ENCODE data around the gene RRP8. TPM values are rescaled to one million over a fixed set of nuclear protein-coding genes. Genes with fewer than 3 reads are reported as not detected.
A peak's percentile ranks its signal among the peaks of the same experiment; 100 is the strongest.

RRP8 gene
- total and polyA plus RNA-seq, 2 experiments from 2014 or later, result 27.3 to 32.6 TPM

GRCh38 chr11:6648501-6648900 lies 45.1 kb upstream of the RRP8 start:
- no peaks in the 10 kb centered on the region for H3K27me3 ChIP-seq
- no peak overlapping the region for H3K4me3 ChIP-seq
- H3K9me3 ChIP-seq (ENCODE audit: low read depth), result no peaks in the 10 kb centered on the region
- DNase-seq (ENCODE audit: low read depth in 1 of 2, low spot score in 1 of 2), result no peak
- H3K4me1 ChIP-seq (ENCODE audit: low read depth), result peaks cover 17% of the 10 kb centered on the region
- no peaks in the 10 kb centered on the region for H3K36me3 ChIP-seq
- TF ChIP-seq CTCF (IDR thresholded peaks at IDR 0.05; ENCODE audit: low read depth, low read length), result no peak
- peak overlapping the region; percentile 8 for H3K27ac ChIP-seq

DNA sequence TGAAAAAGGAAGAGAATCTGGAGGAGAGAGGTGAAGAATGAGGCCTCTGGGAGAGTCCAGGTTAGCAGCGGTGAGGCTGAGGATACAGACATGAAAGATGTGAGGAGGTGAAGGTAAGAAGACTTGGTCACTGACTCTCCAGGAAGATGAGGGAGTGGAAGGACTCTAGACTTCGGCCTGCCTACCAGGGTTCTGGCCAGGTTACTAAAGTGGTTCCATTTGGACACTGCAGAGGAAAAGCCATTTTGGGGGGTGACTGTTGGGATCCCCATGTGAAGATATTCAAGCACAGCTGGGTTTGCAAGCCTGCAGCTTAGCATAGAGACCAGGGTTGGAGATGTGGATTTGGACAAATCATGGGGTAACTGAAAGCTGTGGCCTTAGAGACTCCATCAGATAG lies 44.4 kb upstream of the RRP8 start:
- DNase-seq (ENCODE audit: low read depth in 1 of 2, low spot score in 1 of 2), result no peak
- H3K36me3 ChIP-seq, result no peaks in the 10 kb centered on the region

DNA sequence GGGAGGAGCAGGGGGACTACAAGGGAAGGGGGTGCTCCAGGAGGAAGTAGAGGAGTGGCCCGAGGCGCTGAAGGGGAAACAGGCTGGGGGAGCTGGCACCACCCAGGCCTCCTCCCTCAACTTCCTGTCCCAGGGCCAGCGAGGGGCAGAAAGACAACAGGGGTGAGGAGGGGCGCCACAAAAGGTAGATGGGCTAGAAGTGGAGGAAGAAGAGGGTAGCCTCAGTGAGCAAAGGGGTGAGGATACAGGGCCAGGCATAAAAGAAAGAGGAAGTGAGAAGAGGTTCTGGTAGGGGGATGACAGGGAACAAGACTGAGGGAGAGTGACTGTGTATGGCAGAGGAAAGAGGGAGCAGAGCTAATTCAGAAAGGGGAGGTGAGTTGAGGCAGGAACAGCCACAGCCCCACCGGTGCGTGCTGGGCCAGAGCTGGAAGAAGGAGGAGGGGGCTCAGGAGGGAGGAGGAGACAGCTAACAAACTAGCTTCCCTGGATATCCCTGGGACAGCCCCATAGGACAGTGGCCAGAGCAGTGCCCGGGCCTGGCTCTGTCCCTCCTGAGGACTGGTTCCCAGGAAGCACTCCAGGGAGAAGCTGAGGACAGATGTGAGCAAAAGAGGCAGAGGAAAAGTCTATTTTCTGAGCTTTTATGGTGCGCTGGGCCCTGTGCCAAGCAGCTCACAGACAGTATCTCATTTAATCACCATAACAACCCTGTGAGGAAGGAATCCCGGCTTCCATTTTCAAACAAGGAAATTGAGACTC lies 43.7 kb upstream of the RRP8 start:
- no peaks in the 10 kb centered on the region for H3K36me3 ChIP-seq
- no peaks in the 10 kb centered on the region for H3K27me3 ChIP-seq
- peak overlapping the region; percentile 8 for H3K27ac ChIP-seq
- no peak overlapping the region for H3K4me3 ChIP-seq
- peaks cover 17% of the 10 kb centered on the region for H3K4me1 ChIP-seq (ENCODE audit: low read depth)
- H3K9me3 ChIP-seq (ENCODE audit: low read depth), result no peaks in the 10 kb centered on the region
- no peak for TF ChIP-seq CTCF (IDR thresholded peaks at IDR 0.05; ENCODE audit: low read depth, low read length)
- peak in 1 of 2 donors; percentile 62 for DNase-seq (ENCODE audit: low read depth in 1 of 2, low spot score in 1 of 2)

More for the DNA sequence above, 44.4 kb upstream of the RRP8 start:
- Histone ChIP-seq H3K27ac (peak overlapping the region; percentile 8), H3K4me1 (ENCODE audit: low read depth) (peaks cover 17% of the 10 kb centered on the region), H3K4me3 (no peak overlapping the region), H3K9me3 (ENCODE audit: low read depth) (no peaks in the 10 kb centered on the region), H3K27me3 (no peaks in the 10 kb centered on the region)
- no peak for TF ChIP-seq CTCF (IDR thresholded peaks at IDR 0.05; ENCODE audit: low read depth, low read length)

- H3K27ac ChIP-seq, result no peak overlapping the region
- no peaks in the 10 kb centered on the region for H3K27me3 ChIP-seq
- no peak overlapping the region for H3K4me3 ChIP-seq
- peak in 1 of 2 donors; percentile 57 for DNase-seq (ENCODE audit: low read depth in 1 of 2, low spot score in 1 of 2)
- H3K9me3 ChIP-seq (ENCODE audit: low read depth), result no peaks in the 10 kb centered on the region
- no peak for TF ChIP-seq CTCF (IDR thresholded peaks at IDR 0.05; ENCODE audit: low read depth, low read length)
- no peaks in the 10 kb centered on the region for H3K36me3 ChIP-seq
- peaks cover 17% of the 10 kb centered on the region for H3K4me1 ChIP-seq (ENCODE audit: low read depth)
These were observed 43.1 kb upstream of the RRP8 start for GRCh38 chr11:6646576-6646917.

DNA sequence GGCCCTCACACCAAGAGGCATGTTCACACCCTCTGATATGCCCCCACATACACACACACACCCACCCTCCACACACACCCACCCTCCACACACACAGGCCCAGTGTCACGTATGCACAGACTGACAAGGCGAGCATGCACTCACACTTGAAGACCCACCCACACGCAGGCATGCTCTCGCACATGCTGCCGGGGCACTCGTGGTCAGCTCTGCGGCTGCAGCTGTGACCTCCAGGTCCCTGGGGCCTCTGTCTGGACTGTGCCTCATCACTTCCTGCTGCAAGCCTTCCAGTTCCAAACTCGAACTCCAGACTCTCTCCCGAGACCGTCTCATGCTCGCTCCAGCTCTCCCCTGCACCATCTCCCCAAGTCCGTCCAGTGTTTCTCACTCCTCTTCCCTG lies 42.7 kb upstream of the RRP8 start:
- Histone ChIP-seq H3K4me1 (ENCODE audit: low read depth) (peaks cover 17% of the 10 kb centered on the region), H3K9me3 (ENCODE audit: low read depth) (no peaks in the 10 kb centered on the region), H3K27ac (no peak overlapping the region), H3K36me3 (no peaks in the 10 kb centered on the region), H3K27me3 (no peaks in the 10 kb centered on the region), H3K4me3 (no peak overlapping the region)
- TF ChIP-seq CTCF (IDR thresholded peaks at IDR 0.05; ENCODE audit: low read depth, low read length), result no peak
- peak in 1 of 2 donors; percentile 79 for DNase-seq (ENCODE audit: low read depth in 1 of 2, low spot score in 1 of 2)
